ENCODE measurements around the gene PAGE3. TPM values are rescaled to one million over a fixed set of nuclear protein-coding genes. Genes with fewer than 3 reads are reported as not detected.

Gene PAGE3
- total RNA-seq, 1 experiment from 2014 or later: not detected

DNA sequence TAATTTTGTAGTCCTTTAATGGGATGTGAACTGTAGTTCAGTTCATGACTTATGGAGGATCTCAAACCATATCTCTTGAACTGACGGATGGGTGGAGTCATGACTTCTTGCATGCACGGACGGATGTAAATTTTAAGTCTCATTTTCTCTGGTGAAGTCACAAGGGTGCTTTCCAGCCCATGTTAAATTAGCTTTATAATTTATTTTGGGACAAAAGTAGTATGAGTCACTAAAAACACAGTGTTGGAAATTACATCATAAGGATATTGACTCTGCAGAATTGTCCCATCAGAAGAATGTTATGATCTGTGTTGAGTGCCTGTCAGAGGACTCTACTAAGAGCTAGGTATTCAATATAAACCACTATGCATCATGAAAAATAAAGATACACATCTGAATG lies 51.3 kb downstream of the PAGE3 start:
- ChIA-PET RAD21 (ENCODE audit: low non-redundant PET in 1 of 2, low total read pairs in 2 of 2, uncharacterized antibody in 2 of 2, unreplicated experiment in 2 of 2) (no interaction called here), POLR2A (no interaction called here), CTCF (no interaction called here)
- no TSS peak for BruUV-seq (replicated peaks)
- H3K9me3 ChIP-seq (ENCODE audit: control insufficient read depth in 1 of 2, insufficient read depth in 1 of 2, low read depth in 1 of 2, low read length in 2 of 2): no peaks in the 10 kb centered on the region
- H4K20me1 ChIP-seq (ENCODE audit: insufficient read depth): no peaks in the 10 kb centered on the region
- ATAC-seq (no peak), DNase-seq (ENCODE audit: low read depth, low spot score) (no peak)
- no peaks in the 10 kb centered on the region for H3K9me2 ChIP-seq (ENCODE audit: insufficient read depth)
- H3K27me3 ChIP-seq (ENCODE audit: insufficient read depth, low read length): no peaks in the 10 kb centered on the region
- no peak overlapping the region for H3K9ac ChIP-seq (ENCODE audit: low read length)
- intact Hi-C loops (cut with micrococcal nuclease): no loop called here
- H2AFZ ChIP-seq (ENCODE audit: low read depth, low read length, poor library complexity, severe bottlenecking): no peak overlapping the region
- no peak overlapping the region for H3K4me2 ChIP-seq (ENCODE audit: low read length)
- no peaks in the 10 kb centered on the region for H3K36me3 ChIP-seq (ENCODE audit: control insufficient read depth in 1 of 2, insufficient read depth in 2 of 2, low read length in 2 of 2)
- no peak for TF ChIP-seq CEBPB (IDR thresholded peaks at IDR 0.05; ENCODE audit: low read depth)
- no peak for TF ChIP-seq FOSL1 (IDR thresholded peaks at IDR 0.05; ENCODE audit: low read depth)
- TF ChIP-seq, protein P1, sequence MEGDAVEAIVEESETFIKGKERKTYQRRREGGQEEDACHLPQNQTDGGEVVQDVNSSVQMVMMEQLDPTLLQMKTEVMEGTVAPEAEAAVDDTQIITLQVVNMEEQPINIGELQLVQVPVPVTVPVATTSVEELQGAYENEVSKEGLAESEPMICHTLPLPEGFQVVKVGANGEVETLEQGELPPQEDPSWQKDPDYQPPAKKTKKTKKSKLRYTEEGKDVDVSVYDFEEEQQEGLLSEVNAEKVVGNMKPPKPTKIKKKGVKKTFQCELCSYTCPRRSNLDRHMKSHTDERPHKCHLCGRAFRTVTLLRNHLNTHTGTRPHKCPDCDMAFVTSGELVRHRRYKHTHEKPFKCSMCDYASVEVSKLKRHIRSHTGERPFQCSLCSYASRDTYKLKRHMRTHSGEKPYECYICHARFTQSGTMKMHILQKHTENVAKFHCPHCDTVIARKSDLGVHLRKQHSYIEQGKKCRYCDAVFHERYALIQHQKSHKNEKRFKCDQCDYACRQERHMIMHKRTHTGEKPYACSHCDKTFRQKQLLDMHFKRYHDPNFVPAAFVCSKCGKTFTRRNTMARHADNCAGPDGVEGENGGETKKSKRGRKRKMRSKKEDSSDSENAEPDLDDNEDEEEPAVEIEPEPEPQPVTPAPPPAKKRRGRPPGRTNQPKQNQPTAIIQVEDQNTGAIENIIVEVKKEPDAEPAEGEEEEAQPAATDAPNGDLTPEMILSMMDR (IDR thresholded peaks at IDR 0.05 in 2 of 3, conservative IDR thresholded peaks at IDR 0.05 in 1 of 3; ENCODE audit: borderline replicate concordance in 1 of 3, insufficient read depth in 1 of 3, low read depth in 2 of 3, low read length in 2 of 3): no peak
- no peak for TF ChIP-seq SIN3A (IDR thresholded peaks at IDR 0.05; ENCODE audit: low read depth)
- TF ChIP-seq, protein P2, sequence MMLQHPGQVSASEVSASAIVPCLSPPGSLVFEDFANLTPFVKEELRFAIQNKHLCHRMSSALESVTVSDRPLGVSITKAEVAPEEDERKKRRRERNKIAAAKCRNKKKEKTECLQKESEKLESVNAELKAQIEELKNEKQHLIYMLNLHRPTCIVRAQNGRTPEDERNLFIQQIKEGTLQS (IDR thresholded peaks at IDR 0.05): no peak
- no peak for TF ChIP-seq POLR2A (IDR thresholded peaks at IDR 0.05; ENCODE audit: borderline replicate concordance, extremely low read depth, insufficient read depth, insufficient read length)
- TF ChIP-seq EZH2 (IDR thresholded peaks at IDR 0.05): no peak
- no peak for TF ChIP-seq SP1 (IDR thresholded peaks at IDR 0.05; ENCODE audit: low read depth)
- no peak for TF ChIP-seq CBX3 (IDR thresholded peaks at IDR 0.05; ENCODE audit: low read depth)
- TF ChIP-seq JUND (IDR thresholded peaks at IDR 0.05): no peak
- no peak overlapping the region for H3K4me3 ChIP-seq (replicated peaks in 1 of 2; ENCODE audit: low read depth in 1 of 2, low read length in 2 of 2)
- no peaks in the 10 kb centered on the region for H3K79me2 ChIP-seq (ENCODE audit: insufficient read depth, low read length)
- no peaks in the 10 kb centered on the region for H3K4me1 ChIP-seq (ENCODE audit: control insufficient read depth in 1 of 2, insufficient read depth in 2 of 2, low read length in 2 of 2)
- no peak overlapping the region for H3K27ac ChIP-seq (ENCODE audit: low read depth, low read length)

Measured in HCT116 (cell line).